22Rv1 (cell line): ENCODE results near the gene DDR1.

Source experiments
- ZFX ChIP-seq: fragments of 450-650 bp; IDR thresholded peaks from 2 replicates; pipeline ENCODE4 v1.6.1; 2017; ENCODE audit warnings: antibody characterized with exemption, borderline replicate concordance
- TF ChIP-seq, protein P1 (sequence below): fragments of 450-650 bp; IDR thresholded peaks from 2 replicates; pipeline ENCODE4 v1.5.1; 2017; ENCODE audit warnings: mild to moderate bottlenecking

DNA sequence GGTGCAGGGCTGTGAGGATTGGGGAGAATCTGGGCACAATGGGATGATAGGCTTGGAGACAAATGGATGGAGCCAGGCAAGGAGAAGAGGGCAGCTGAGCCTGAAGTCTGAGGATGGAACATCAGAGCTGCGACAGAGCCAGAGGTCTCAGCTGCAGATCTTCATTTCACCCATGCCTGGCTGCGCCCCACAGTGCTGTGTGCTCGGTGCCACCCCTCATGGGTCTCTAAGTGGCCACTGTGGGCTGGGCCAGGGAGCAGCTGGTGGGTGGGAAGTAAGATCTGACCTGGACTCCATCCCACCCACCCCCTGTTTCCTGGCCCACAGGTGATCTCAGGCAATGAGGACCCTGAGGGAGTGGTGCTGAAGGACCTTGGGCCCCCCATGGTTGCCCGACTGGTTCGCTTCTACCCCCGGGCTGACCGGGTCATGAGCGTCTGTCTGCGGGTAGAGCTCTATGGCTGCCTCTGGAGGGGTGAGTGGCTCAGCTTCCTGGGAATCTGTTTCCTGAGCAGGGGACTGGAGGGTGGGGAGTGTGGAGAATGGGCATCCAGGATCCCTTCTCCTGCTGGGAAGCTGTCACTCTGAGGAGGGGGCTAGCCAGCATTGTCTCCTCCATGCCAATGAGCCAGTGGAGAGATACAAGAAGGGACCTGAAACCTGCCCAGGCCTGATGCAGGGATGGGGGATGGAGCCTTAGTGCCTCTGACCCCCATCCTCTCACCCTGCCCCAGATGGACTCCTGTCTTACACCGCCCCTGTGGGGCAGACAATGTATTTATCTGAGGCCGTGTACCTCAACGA is 6.5 kb downstream of the DDR1 start:
- TF ChIP-seq, protein P1, sequence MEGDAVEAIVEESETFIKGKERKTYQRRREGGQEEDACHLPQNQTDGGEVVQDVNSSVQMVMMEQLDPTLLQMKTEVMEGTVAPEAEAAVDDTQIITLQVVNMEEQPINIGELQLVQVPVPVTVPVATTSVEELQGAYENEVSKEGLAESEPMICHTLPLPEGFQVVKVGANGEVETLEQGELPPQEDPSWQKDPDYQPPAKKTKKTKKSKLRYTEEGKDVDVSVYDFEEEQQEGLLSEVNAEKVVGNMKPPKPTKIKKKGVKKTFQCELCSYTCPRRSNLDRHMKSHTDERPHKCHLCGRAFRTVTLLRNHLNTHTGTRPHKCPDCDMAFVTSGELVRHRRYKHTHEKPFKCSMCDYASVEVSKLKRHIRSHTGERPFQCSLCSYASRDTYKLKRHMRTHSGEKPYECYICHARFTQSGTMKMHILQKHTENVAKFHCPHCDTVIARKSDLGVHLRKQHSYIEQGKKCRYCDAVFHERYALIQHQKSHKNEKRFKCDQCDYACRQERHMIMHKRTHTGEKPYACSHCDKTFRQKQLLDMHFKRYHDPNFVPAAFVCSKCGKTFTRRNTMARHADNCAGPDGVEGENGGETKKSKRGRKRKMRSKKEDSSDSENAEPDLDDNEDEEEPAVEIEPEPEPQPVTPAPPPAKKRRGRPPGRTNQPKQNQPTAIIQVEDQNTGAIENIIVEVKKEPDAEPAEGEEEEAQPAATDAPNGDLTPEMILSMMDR, result no peak
- TF ChIP-seq ZFX, result no peak
